Hepatocyte (in vitro differentiated cells): ENCODE measurements around the gene DLG2.

Experiments
- EZH2 ChIP-seq: fragments of 200-600 bp; sonication (generic); IDR thresholded peaks from 2 replicates; pipeline ENCODE4 v1.6.1; 2016; ENCODE audit warnings: antibody characterized with exemption, mild to moderate bottlenecking, borderline replicate concordance
- TF ChIP-seq, protein P1 (sequence below): fragments of 200-600 bp; sonication (generic); IDR thresholded peaks from 2 replicates; pipeline ENCODE4 v1.5.1; 2016; ENCODE audit warnings: antibody characterized with exemption, mild to moderate bottlenecking; ENCODE audit not compliant: poor library complexity

GRCh38 chr11:83933008-83933407 is 1694.1 kb downstream of the DLG2 start:
- TF ChIP-seq, protein P1, sequence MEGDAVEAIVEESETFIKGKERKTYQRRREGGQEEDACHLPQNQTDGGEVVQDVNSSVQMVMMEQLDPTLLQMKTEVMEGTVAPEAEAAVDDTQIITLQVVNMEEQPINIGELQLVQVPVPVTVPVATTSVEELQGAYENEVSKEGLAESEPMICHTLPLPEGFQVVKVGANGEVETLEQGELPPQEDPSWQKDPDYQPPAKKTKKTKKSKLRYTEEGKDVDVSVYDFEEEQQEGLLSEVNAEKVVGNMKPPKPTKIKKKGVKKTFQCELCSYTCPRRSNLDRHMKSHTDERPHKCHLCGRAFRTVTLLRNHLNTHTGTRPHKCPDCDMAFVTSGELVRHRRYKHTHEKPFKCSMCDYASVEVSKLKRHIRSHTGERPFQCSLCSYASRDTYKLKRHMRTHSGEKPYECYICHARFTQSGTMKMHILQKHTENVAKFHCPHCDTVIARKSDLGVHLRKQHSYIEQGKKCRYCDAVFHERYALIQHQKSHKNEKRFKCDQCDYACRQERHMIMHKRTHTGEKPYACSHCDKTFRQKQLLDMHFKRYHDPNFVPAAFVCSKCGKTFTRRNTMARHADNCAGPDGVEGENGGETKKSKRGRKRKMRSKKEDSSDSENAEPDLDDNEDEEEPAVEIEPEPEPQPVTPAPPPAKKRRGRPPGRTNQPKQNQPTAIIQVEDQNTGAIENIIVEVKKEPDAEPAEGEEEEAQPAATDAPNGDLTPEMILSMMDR: no peak
- TF ChIP-seq EZH2: no peak
